OCI-LY1 (cell line): ENCODE measurements around the gene ZNF277.

Source experiments
- CTCF ChIP-seq: fragments of 200-600 bp; sonication (generic), shearing (Covaris generic); IDR thresholded peaks from 2 replicates; pipeline ENCODE4 v1.5.1; 2017; ENCODE audit warnings: mild to moderate bottlenecking, antibody characterized with exemption, low read length, moderate library complexity, mixed read lengths
- EZH2 ChIP-seq: fragments of 200-600 bp; sonication (generic), shearing (Covaris generic); IDR thresholded peaks from 2 replicates; pipeline ENCODE4 v1.8.0; 2017; ENCODE audit warnings: borderline replicate concordance, mixed run types, mild to moderate bottlenecking, antibody characterized with exemption, low read length, moderate library complexity, mixed read lengths

- no peak for TF ChIP-seq CTCF
- no peak for TF ChIP-seq EZH2
Observed at GRCh38 chr7:112371701-112372100, 165.2 kb downstream of the ZNF277 start.
